Tibial artery (tissue), 4 donors: ENCODE data around the gene LYRM7.
"Not testable (repeated sequence)": the region's sequence is repeated elsewhere in the genome, so short reads cannot be mapped to it uniquely, and the experiment has no call there.

Experiments
- DNase-seq, 2 donors: peaks; one replicate each; pipeline ENCODE4 v3.0.0-alpha.2; 2019
- H3K27ac ChIP-seq, 2 donors: fragments of 200-600 bp; sonication (generic) in 1 of 2; 1 replicate in 1 of 2; 2 replicates in 1 of 2; pipeline ENCODE4 v1.5.1; 2018 to 2019; ENCODE audit warnings: mild to moderate bottlenecking in 1 of 2
- H3K27me3 ChIP-seq, 2 donors: fragments of 200-600 bp; sonication (generic) in 1 of 2; one replicate each; pipeline versions ENCODE4 v1.5.1 to v1.6.0; 2016 to 2019
- H3K36me3 ChIP-seq, 3 donors: fragments of 200-600 bp; sonication (generic) in 2 of 3; one replicate each; pipeline ENCODE4 v1.5.1; 2016 to 2019; ENCODE audit warnings: mild to moderate bottlenecking in 2 of 3
- H3K4me1 ChIP-seq, 4 donors: fragments of 200-600 bp; sonication (generic) in 2 of 4; 1 replicate in 3 of 4; 2 replicates in 1 of 4; pipeline ENCODE4 v1.5.1; 2016 to 2019
- H3K4me3 ChIP-seq, 2 donors: fragments of 200-600 bp; sonication (generic) in 1 of 2; 1 replicate in 1 of 2; 2 replicates in 1 of 2; pipeline ENCODE4 v1.5.1; 2018 to 2019; ENCODE audit warnings: mild to moderate bottlenecking in 2 of 2
- H3K9me3 ChIP-seq, 3 donors: fragments of 200-600 bp; sonication (generic) in 1 of 3; one replicate each; pipeline ENCODE4 v1.5.1; 2016 to 2019
- CTCF ChIP-seq, 2 experiments: fragments of 200-600 bp in 1 of 2; fragments of 450-650 bp in 1 of 2; IDR thresholded peaks; one replicate each; pipeline ENCODE4 v1.5.1; 2017 to 2019; ENCODE audit warnings: antibody characterized with exemption in 2 of 2, mild to moderate bottlenecking in 1 of 2, moderate library complexity in 1 of 2
- intact Hi-C: fragments of 100-400 bp; cut with DNase I; formaldehyde crosslinking; loops from one replicate; pipeline ENCODE4 v1.15.0; 2023; ENCODE audit warnings: low total_unique reads

LYRM7 gene

GRCh38 chr5:131186561-131187256 is 16.0 kb downstream of the LYRM7 start:
- intact Hi-C loops = no loop called here
- no peak for DNase-seq
- H3K36me3 ChIP-seq = peaks cover 0 to 15% (median under 1%) of the 10 kb centered on the region in 3 donors
- no peak overlapping the region for H3K27ac ChIP-seq
- TF ChIP-seq CTCF (IDR thresholded peaks at IDR 0.05) = no peak
- no peaks in the 10 kb centered on the region for H3K9me3 ChIP-seq
- no peaks in the 10 kb centered on the region for H3K27me3 ChIP-seq
- no peak overlapping the region for H3K4me3 ChIP-seq
- H3K4me1 ChIP-seq = no peaks in the 10 kb centered on the region

- intact Hi-C loops = no loop called here
- Histone ChIP-seq H3K27ac (no peak overlapping the region), H3K36me3 (peaks cover 0 to 6% (median 0%) of the 10 kb centered on the region in 3 donors), H3K4me1 (no peaks in the 10 kb centered on the region), H3K27me3 (no peaks in the 10 kb centered on the region), H3K4me3 (no peak overlapping the region), H3K9me3 (no peaks in the 10 kb centered on the region)
- no peak for DNase-seq
- no peak for TF ChIP-seq CTCF (IDR thresholded peaks at IDR 0.05)
Observed at GRCh38 chr5:131193106-131193505, 22.4 kb downstream of the LYRM7 start.

GRCh38 chr5:131193897-131194296 is 23.2 kb downstream of the LYRM7 start:
- H3K36me3 ChIP-seq, H3K4me1 ChIP-seq, H3K9me3 ChIP-seq, H3K4me3 ChIP-seq, intact Hi-C loops, H3K27me3 ChIP-seq, DNase-seq, H3K27ac ChIP-seq: not testable (repeated sequence)

- H3K4me1 ChIP-seq = no peaks in the 10 kb centered on the region
- no peaks in the 10 kb centered on the region for H3K9me3 ChIP-seq
- no peaks in the 10 kb centered on the region for H3K36me3 ChIP-seq
- no peaks in the 10 kb centered on the region for H3K27me3 ChIP-seq
- no peak overlapping the region for H3K27ac ChIP-seq
- no peak overlapping the region for H3K4me3 ChIP-seq
- DNase-seq = no peak
- no peak for TF ChIP-seq CTCF (IDR thresholded peaks at IDR 0.05)
- intact Hi-C loops = no loop called here
Observed at GRCh38 chr5:131194725-131195124, 24.0 kb downstream of the LYRM7 start.

GRCh38 chr5:131195696-131196095 is 25.0 kb downstream of the LYRM7 start:
- no peak for DNase-seq
- no peak for TF ChIP-seq CTCF (IDR thresholded peaks at IDR 0.05)
- intact Hi-C loops = no loop called here

GRCh38 chr5:131196331-131196730 is 25.6 kb downstream of the LYRM7 start:
- intact Hi-C loops = no loop called here
- Histone ChIP-seq H3K4me3 (no peak overlapping the region), H3K36me3 (peaks cover 0 to 5% (median 0%) of the 10 kb centered on the region in 3 donors), H3K9me3 (no peaks in the 10 kb centered on the region), H3K27me3 (no peaks in the 10 kb centered on the region), H3K27ac (no peak overlapping the region), H3K4me1 (no peaks in the 10 kb centered on the region)
- TF ChIP-seq CTCF (IDR thresholded peaks at IDR 0.05) = no peak
- DNase-seq = no peak

More at GRCh38 chr5:131195696-131196095, 25.0 kb downstream of the LYRM7 start:
- Histone ChIP-seq H3K9me3 (no peaks in the 10 kb centered on the region), H3K27me3 (no peaks in the 10 kb centered on the region), H3K27ac (no peak overlapping the region), H3K4me3 (no peak overlapping the region), H3K4me1 (no peaks in the 10 kb centered on the region), H3K36me3 (peaks cover 0 to 2% (median 0%) of the 10 kb centered on the region in 3 donors)
